Endothelial cell of umbilical vein (primary cell): ENCODE measurements around the gene LRRC8E.

Experiments used
- EZH2 ChIP-seq: IDR thresholded peaks from 2 replicates; pipeline ENCODE4 v1.6.1; 2012; ENCODE audit warnings: borderline replicate concordance, low read depth, mild to moderate bottlenecking, moderate library complexity, low read length, inconsistent platforms; ENCODE audit not compliant: severe bottlenecking
- FOS ChIP-seq: IDR thresholded peaks from 2 replicates; pipeline ENCODE4 v1.6.1; 2011; ENCODE audit warnings: mild to moderate bottlenecking, low read length, moderate library complexity, borderline replicate concordance; ENCODE audit not compliant: insufficient read depth
- MAX ChIP-seq: IDR thresholded peaks from 2 replicates; pipeline ENCODE4 v1.6.1; 2011; ENCODE audit not compliant: insufficient read depth, insufficient read length
- MYC ChIP-seq: IDR thresholded peaks from one replicate; pipeline ENCODE4 v1.6.1; 2011; ENCODE audit warnings: mild to moderate bottlenecking, low read depth, low read length
- POLR2A ChIP-seq: IDR thresholded peaks from 2 replicates; pipeline ENCODE4 v1.6.1; 2012; ENCODE audit warnings: low read depth, mild to moderate bottlenecking, control low read depth, low read length
- POLR2AphosphoS5 ChIP-seq: IDR thresholded peaks from 2 replicates; pipeline ENCODE4 v1.6.1; 2012; ENCODE audit warnings: low read depth, mild to moderate bottlenecking, control low read depth, low read length, moderate library complexity; ENCODE audit not compliant: insufficient read depth
- TF ChIP-seq, protein P1 (sequence below), 2 donors: IDR thresholded peaks; 1 replicate in 1 of 2; 2 replicates in 1 of 2; pipeline ENCODE4 v1.5.1; 2011; ENCODE audit warnings: low read length in 2 of 2, mild to moderate bottlenecking in 2 of 2, moderate library complexity in 2 of 2, control low read depth in 1 of 2, inconsistent platforms in 1 of 2, low read depth in 1 of 2; ENCODE audit not compliant: insufficient read depth in 1 of 2; ENCODE audit errors: extremely low read depth in 1 of 2

DNA sequence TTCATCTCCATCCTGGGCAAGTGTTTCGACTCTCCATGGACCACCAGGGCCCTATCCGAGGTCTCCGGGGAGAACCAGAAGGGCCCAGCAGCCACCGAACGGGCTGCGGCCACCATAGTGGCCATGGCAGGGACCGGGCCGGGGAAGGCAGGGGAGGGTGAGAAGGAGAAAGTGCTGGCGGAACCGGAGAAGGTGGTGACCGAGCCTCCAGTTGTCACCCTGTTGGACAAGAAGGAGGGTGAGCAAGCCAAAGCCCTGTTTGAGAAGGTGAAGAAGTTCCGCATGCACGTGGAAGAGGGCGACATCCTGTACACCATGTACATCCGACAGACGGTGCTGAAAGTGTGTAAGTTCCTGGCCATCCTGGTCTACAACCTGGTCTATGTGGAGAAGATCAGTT, 10.7 kb downstream of the LRRC8E start:
- TF ChIP-seq, protein P1, sequence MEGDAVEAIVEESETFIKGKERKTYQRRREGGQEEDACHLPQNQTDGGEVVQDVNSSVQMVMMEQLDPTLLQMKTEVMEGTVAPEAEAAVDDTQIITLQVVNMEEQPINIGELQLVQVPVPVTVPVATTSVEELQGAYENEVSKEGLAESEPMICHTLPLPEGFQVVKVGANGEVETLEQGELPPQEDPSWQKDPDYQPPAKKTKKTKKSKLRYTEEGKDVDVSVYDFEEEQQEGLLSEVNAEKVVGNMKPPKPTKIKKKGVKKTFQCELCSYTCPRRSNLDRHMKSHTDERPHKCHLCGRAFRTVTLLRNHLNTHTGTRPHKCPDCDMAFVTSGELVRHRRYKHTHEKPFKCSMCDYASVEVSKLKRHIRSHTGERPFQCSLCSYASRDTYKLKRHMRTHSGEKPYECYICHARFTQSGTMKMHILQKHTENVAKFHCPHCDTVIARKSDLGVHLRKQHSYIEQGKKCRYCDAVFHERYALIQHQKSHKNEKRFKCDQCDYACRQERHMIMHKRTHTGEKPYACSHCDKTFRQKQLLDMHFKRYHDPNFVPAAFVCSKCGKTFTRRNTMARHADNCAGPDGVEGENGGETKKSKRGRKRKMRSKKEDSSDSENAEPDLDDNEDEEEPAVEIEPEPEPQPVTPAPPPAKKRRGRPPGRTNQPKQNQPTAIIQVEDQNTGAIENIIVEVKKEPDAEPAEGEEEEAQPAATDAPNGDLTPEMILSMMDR (IDR thresholded peaks at IDR 0.05; ENCODE audit: extremely low read depth in 1 of 2, insufficient read depth in 1 of 2, low read depth in 1 of 2, low read length in 2 of 2) = no peak
- TF ChIP-seq POLR2A = no peak
- no peak for TF ChIP-seq POLR2AphosphoS5
- TF ChIP-seq EZH2 = no peak
- TF ChIP-seq MAX = no peak
- no peak for TF ChIP-seq MYC
- no peak for TF ChIP-seq FOS
